Stimulated activated naive CD8-positive, alpha-beta T cell treated with anti-CD3 and anti-CD28 coated beads, Interleukin-15, Interleukin-2, amounts not matched to agents 100 U/mL and 50 U/mL, for 24 hours (primary cell): Measurements from ENCODE around the gene TRDN.

Source experiments
- ATAC-seq: fragments of 150-1000 bp; cut with Tn5 transposase; one replicate; pipeline ENCODE4 v1.10.0; 2021
- DNase-seq: peaks from one replicate; pipeline ENCODE4 v3.0.0; 2021

TRDN gene

GRCh38 chr6:123636782-123637181, at the start of gene TRDN:
TRDN (minus strand) TSS chr6:123636950; CDS start chr6:123636775, 175 bp downstream.
- ATAC-seq (no peak), DNase-seq (no peak)

- ATAC-seq (no peak), DNase-seq (no peak)
These were observed 45.3 kb upstream of the TRDN start for GRCh38 chr6:123681957-123682462.

GRCh38 chr6:123677897-123678296, 41.1 kb upstream of the TRDN start:
- ATAC-seq (no peak), DNase-seq (no peak)

- no peak for ATAC-seq
- no peak for DNase-seq
These were observed 40.0 kb upstream of the TRDN start for GRCh38 chr6:123676793-123677192.

GRCh38 chr6:123668965-123669591, 32.3 kb upstream of the TRDN start:
- no peak for DNase-seq
- ATAC-seq, result no peak

GRCh38 chr6:123668063-123668462, 31.3 kb upstream of the TRDN start:
- ATAC-seq (no peak), DNase-seq (no peak)

- ATAC-seq, result no peak
- no peak for DNase-seq
These were observed 26.7 kb upstream of the TRDN start for GRCh38 chr6:123663436-123663835.

GRCh38 chr6:123662757-123663156, 26.0 kb upstream of the TRDN start:
- DNase-seq (no peak), ATAC-seq (no peak)

GRCh38 chr6:123661105-123661891, 24.5 kb upstream of the TRDN start:
- no peak for DNase-seq
- ATAC-seq, result no peak

GRCh38 chr6:123659960-123660748, 23.4 kb upstream of the TRDN start:
- ATAC-seq, result no peak
- DNase-seq, result no peak

GRCh38 chr6:123658848-123659247, 22.1 kb upstream of the TRDN start:
- DNase-seq, result no peak
- ATAC-seq, result no peak

- no peak for ATAC-seq
These were observed 19.0 kb upstream of the TRDN start for GRCh38 chr6:123655521-123656306.

GRCh38 chr6:123648723-123649122, 12.0 kb upstream of the TRDN start:
- no peak for DNase-seq
- no peak for ATAC-seq

More at GRCh38 chr6:123655521-123656306, 19.0 kb upstream of the TRDN start:
- no peak for DNase-seq

- DNase-seq (no peak), ATAC-seq (no peak)
These were observed 11.3 kb upstream of the TRDN start for GRCh38 chr6:123648020-123648580.

- DNase-seq (no peak), ATAC-seq (no peak)
These were observed 4.7 kb upstream of the TRDN start for GRCh38 chr6:123641497-123641896.

GRCh38 chr6:123640567-123641187, 3.9 kb upstream of the TRDN start:
- no peak for DNase-seq
- no peak for ATAC-seq

GRCh38 chr6:123638865-123639264, 2.1 kb upstream of the TRDN start:
- ATAC-seq, result no peak
- no peak for DNase-seq

GRCh38 chr6:123636282-123636681, 468 bp downstream of the TRDN start:
- DNase-seq (no peak), ATAC-seq (no peak)

- ATAC-seq, result no peak
- no peak for DNase-seq
These were observed 1.2 kb downstream of the TRDN start for GRCh38 chr6:123635567-123635966.

GRCh38 chr6:123635144-123635543, 1.6 kb downstream of the TRDN start:
- ATAC-seq, result no peak

GRCh38 chr6:123632641-123633040, 4.1 kb downstream of the TRDN start:
- ATAC-seq (no peak), DNase-seq (no peak)

More at GRCh38 chr6:123635144-123635543, 1.6 kb downstream of the TRDN start:
- DNase-seq, result no peak
